CD4-positive, alpha-beta memory T cell (primary cell): Measurements from ENCODE around the gene FCGR3B. TPM values are rescaled to one million over a fixed set of nuclear protein-coding genes. Genes with fewer than 3 reads are reported as not detected.
"Not testable (repeated sequence)": the region's sequence is repeated elsewhere in the genome, so short reads cannot be mapped to it uniquely, and the experiment has no call there.

Source experiments
- CTCF ChIA-PET: fragments of 350-600 bp; sonication (Branson Sonifier 250); formaldehyde crosslinking; loops from one replicate; lab custom pipeline; 2021; ENCODE audit warnings: inconsistent platforms; ENCODE audit not compliant: partially characterized antibody; lab: Charles Lee
- POLR2A ChIA-PET: fragments of 350-600 bp; sonication (Branson Sonifier 250); formaldehyde crosslinking; loops from one replicate; lab custom pipeline; 2021; ENCODE audit not compliant: partially characterized antibody; lab: Charles Lee
- DNase-seq, 5 donors: peaks; one replicate each; pipeline versions ENCODE4 v3.0.0 to v3.0.0-alpha.2; 2020 to 2022; ENCODE audit warnings: mixed read lengths in 1 of 5
- H3K27ac ChIP-seq: one replicate; pipeline ENCODE4 v1.7.0; 2013; ENCODE audit warnings: low read depth, low read length
- H3K27me3 ChIP-seq: 2 replicates; pipeline ENCODE4 v1.7.0; 2013; ENCODE audit warnings: mild to moderate bottlenecking, low read length, moderate library complexity; ENCODE audit not compliant: insufficient read depth
- H3K36me3 ChIP-seq: 2 replicates; pipeline ENCODE4 v1.7.0; 2013; ENCODE audit warnings: mild to moderate bottlenecking, low read length, moderate library complexity; ENCODE audit not compliant: insufficient read depth
- H3K4me1 ChIP-seq: 2 replicates; pipeline ENCODE4 v1.7.0; 2013; ENCODE audit warnings: mild to moderate bottlenecking, low read length, moderate library complexity; ENCODE audit not compliant: insufficient read depth
- H3K4me3 ChIP-seq, 2 donors: one replicate each; pipeline ENCODE4 v1.7.0; 2013; ENCODE audit warnings: low read length in 2 of 2, mild to moderate bottlenecking in 1 of 2
- H3K9me3 ChIP-seq, 2 donors: one replicate each; pipeline ENCODE4 v1.7.0; 2013; ENCODE audit warnings: low read length in 2 of 2, control low read depth in 1 of 2; ENCODE audit not compliant: control insufficient read depth in 1 of 2
- H3K27ac Mint-ChIP-seq, 7 donors: one replicate each; pipeline ENCODE4 v1.8.0; 2020 to 2021; ENCODE audit warnings: mixed read lengths in 7 of 7, mild to moderate bottlenecking in 6 of 7, inconsistent platforms in 3 of 7, moderate library complexity in 3 of 7
- H3K27me3 Mint-ChIP-seq, 2 donors: one replicate each; pipeline ENCODE4 v1.8.0; 2020 to 2021; ENCODE audit warnings: mixed read lengths in 2 of 2
- H3K36me3 Mint-ChIP-seq, 2 donors: one replicate each; pipeline ENCODE4 v1.8.0; 2020 to 2021; ENCODE audit warnings: mixed read lengths in 2 of 2, inconsistent platforms in 1 of 2, mild to moderate bottlenecking in 1 of 2
- H3K4me1 Mint-ChIP-seq, 4 donors: one replicate each; pipeline ENCODE4 v1.8.0; 2020 to 2021; ENCODE audit warnings: mixed read lengths in 4 of 4, mild to moderate bottlenecking in 1 of 4
- H3K4me3 Mint-ChIP-seq, 8 donors: one replicate each; pipeline ENCODE4 v1.8.0; 2020 to 2021; ENCODE audit warnings: mixed read lengths in 8 of 8, mild to moderate bottlenecking in 7 of 8, moderate library complexity in 6 of 8, inconsistent platforms in 3 of 8
- H3K9me3 Mint-ChIP-seq, 8 donors: one replicate each; pipeline ENCODE4 v1.8.0; 2020 to 2021; ENCODE audit warnings: mixed read lengths in 8 of 8, mild to moderate bottlenecking in 5 of 8, inconsistent platforms in 3 of 8, moderate library complexity in 1 of 8
- intact Hi-C: fragments of 100-400 bp; cut with micrococcal nuclease; formaldehyde crosslinking; loops from one replicate; pipeline ENCODE4 v1.15.1; 2023
- polyA plus RNA-seq, 2 donors: library from polyadenylated mRNA; unstranded; fragments of 300-500 nt; fragmentation: Illumina TruSeq; gene quantifications; one replicate each; pipeline ENCODE4 v1.2.3, GENCODE V29; 2021
- total RNA-seq, 2 experiments: library from RNA; stranded (reverse); gene quantifications; one replicate each; pipeline ENCODE4 v1.2.3, GENCODE V29; 2021

Gene FCGR3B
- total and polyA plus RNA-seq, 4 experiments from 2014 or later = not detected

- POLR2A ChIA-PET, DNase-seq, H3K9me3 Mint-ChIP-seq, H3K9me3 ChIP-seq, H3K4me3 Mint-ChIP-seq, CTCF ChIA-PET, intact Hi-C loops, H3K27me3 Mint-ChIP-seq, H3K4me1 Mint-ChIP-seq, H3K27ac ChIP-seq, H3K4me1 ChIP-seq, H3K36me3 Mint-ChIP-seq, H3K36me3 ChIP-seq, H3K4me3 ChIP-seq, H3K27me3 ChIP-seq: not testable (repeated sequence)
- peak overlapping the region in 1 of 7 donors; percentile 42 for H3K27ac Mint-ChIP-seq
These were observed 41.6 kb downstream of the FCGR3B start for GRCh38 chr1:161589365-161589764.

- H3K9me3 Mint-ChIP-seq, H3K4me1 Mint-ChIP-seq, intact Hi-C loops, CTCF ChIA-PET, DNase-seq, H3K4me3 ChIP-seq, H3K36me3 Mint-ChIP-seq, H3K36me3 ChIP-seq, H3K4me1 ChIP-seq, POLR2A ChIA-PET, H3K27ac Mint-ChIP-seq, H3K27me3 ChIP-seq, H3K4me3 Mint-ChIP-seq, H3K27ac ChIP-seq, H3K9me3 ChIP-seq, H3K27me3 Mint-ChIP-seq: not testable (repeated sequence)
These were observed 42.4 kb downstream of the FCGR3B start for GRCh38 chr1:161588596-161588995.

GRCh38 chr1:161582882-161583281, 48.1 kb downstream of the FCGR3B start:
- POLR2A ChIA-PET, H3K27me3 Mint-ChIP-seq, intact Hi-C loops, H3K4me1 ChIP-seq, H3K36me3 Mint-ChIP-seq, H3K9me3 Mint-ChIP-seq, H3K4me3 Mint-ChIP-seq, H3K4me3 ChIP-seq, H3K27me3 ChIP-seq, CTCF ChIA-PET, H3K9me3 ChIP-seq, H3K36me3 ChIP-seq, H3K4me1 Mint-ChIP-seq, H3K27ac ChIP-seq, DNase-seq, H3K27ac Mint-ChIP-seq: not testable (repeated sequence)

- H3K36me3 Mint-ChIP-seq, DNase-seq, H3K27ac Mint-ChIP-seq, H3K27me3 Mint-ChIP-seq, H3K4me3 Mint-ChIP-seq, H3K27ac ChIP-seq, H3K9me3 ChIP-seq, H3K4me1 Mint-ChIP-seq, H3K36me3 ChIP-seq, CTCF ChIA-PET, POLR2A ChIA-PET, intact Hi-C loops, H3K4me3 ChIP-seq, H3K27me3 ChIP-seq, H3K4me1 ChIP-seq, H3K9me3 Mint-ChIP-seq: not testable (repeated sequence)
These were observed 50.0 kb downstream of the FCGR3B start for GRCh38 chr1:161580879-161581537.

- DNase-seq, intact Hi-C loops, H3K4me1 Mint-ChIP-seq, H3K9me3 ChIP-seq, H3K27ac Mint-ChIP-seq, H3K27me3 ChIP-seq, H3K4me3 ChIP-seq, POLR2A ChIA-PET, H3K4me1 ChIP-seq, H3K4me3 Mint-ChIP-seq, H3K36me3 Mint-ChIP-seq, H3K36me3 ChIP-seq, H3K27ac ChIP-seq, H3K27me3 Mint-ChIP-seq, CTCF ChIA-PET, H3K9me3 Mint-ChIP-seq: not testable (repeated sequence)
These were observed 51.0 kb downstream of the FCGR3B start for GRCh38 chr1:161579856-161580507.

- H3K9me3 Mint-ChIP-seq, DNase-seq, H3K4me3 Mint-ChIP-seq, H3K4me1 Mint-ChIP-seq, H3K27me3 Mint-ChIP-seq, POLR2A ChIA-PET, H3K36me3 Mint-ChIP-seq, CTCF ChIA-PET, H3K9me3 ChIP-seq, H3K27ac Mint-ChIP-seq, H3K27ac ChIP-seq, H3K36me3 ChIP-seq, H3K27me3 ChIP-seq, H3K4me1 ChIP-seq, H3K4me3 ChIP-seq, intact Hi-C loops: not testable (repeated sequence)
These were observed 54.3 kb downstream of the FCGR3B start for GRCh38 chr1:161576676-161577075.
